ENCODE data around the gene ELMO1. TPM values are rescaled to one million over a fixed set of nuclear protein-coding genes. Genes with fewer than 3 reads are reported as not detected.

The ELMO1 gene
- polyA plus RNA-seq, 2 of the 4 experiments (the other 2 are of a cell fraction), result 2.3 to 6.1 TPM

DNA sequence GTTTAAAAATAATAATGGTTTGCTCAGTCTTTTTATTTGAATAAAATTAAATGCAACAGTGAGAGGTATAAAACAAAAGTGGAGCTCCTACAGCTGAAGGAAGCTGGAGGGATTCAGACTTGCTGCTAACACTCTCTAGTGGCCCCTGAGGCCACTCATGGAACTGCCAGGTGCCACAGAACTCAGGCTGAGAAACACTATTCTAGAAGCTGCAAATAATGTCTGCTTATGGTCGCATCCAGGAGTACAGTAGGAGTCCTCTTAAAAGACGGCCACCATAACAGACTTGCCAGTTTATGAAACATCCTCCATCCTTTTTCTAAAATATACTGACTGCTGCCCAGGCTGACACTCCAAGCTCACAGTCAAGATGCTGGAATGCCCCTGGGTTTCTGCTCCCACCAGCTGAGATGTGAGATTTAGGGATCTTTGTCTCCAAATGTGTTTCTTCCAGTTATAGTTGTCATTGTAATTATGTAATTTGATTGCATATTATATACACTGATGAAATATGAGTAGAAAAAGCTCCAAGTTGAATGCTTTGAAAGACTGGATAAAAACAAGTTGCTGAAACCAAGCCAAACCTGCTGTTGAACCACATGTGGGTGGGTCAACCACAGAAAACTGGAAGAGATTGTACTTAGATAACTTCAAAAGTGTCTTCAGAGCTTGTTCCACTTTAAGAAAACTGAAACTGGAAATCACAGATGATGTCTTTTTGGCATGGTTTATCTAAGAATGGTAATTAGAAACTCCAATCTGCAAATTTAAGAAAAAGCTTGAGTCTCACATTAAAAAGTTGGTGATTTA, 510.7 kb downstream of the ELMO1 start:
- Histone ChIP-seq H3K4me2 (no peak overlapping the region), H3K4me1 (no peaks in the 10 kb centered on the region), H3K4me3 (no peak overlapping the region), H3K9me3 (peaks cover 47% of the 10 kb centered on the region), H3K27ac (no peak overlapping the region)
- TF ChIP-seq MAFK (IDR thresholded peaks at IDR 0.05; ENCODE audit: partially characterized antibody) (no peak), JUNB (IDR thresholded peaks at IDR 0.05) (no peak), ZSCAN20 (CRISPR knock-in tag; IDR thresholded peaks at IDR 0.05) (no peak), FOSB (CRISPR knock-in tag; IDR thresholded peaks at IDR 0.05) (no peak), TFCP2L1 (CRISPR knock-in tag; IDR thresholded peaks at IDR 0.05) (no peak), RAD21 (conservative IDR thresholded peaks at IDR 0.05 in 1 of 2, IDR thresholded peaks at IDR 0.05 in 1 of 2) (no peak), ATOH8 (CRISPR knock-in tag; IDR thresholded peaks at IDR 0.05; ENCODE audit: low read depth) (no peak), NR3C1 (IDR thresholded peaks at IDR 0.05) (no peak), MYC (IDR thresholded peaks at IDR 0.05; ENCODE audit: borderline replicate concordance, low read length) (no peak), HOXA7 (CRISPR knock-in tag; IDR thresholded peaks at IDR 0.05) (no peak), NFE2L2 (conservative IDR thresholded peaks at IDR 0.05; ENCODE audit: low read length) (no peak), SMC3 (IDR thresholded peaks at IDR 0.05) (no peak), NPAS2 (CRISPR knock-in tag; IDR thresholded peaks at IDR 0.05; ENCODE audit: borderline replicate concordance) (no peak), RCOR1 (IDR thresholded peaks at IDR 0.05; ENCODE audit: low read depth, low read length) (no peak), BCL3 (IDR thresholded peaks at IDR 0.05) (no peak), EP300 (IDR thresholded peaks at IDR 0.05) (no peak), POLR2A (IDR thresholded peaks at IDR 0.05; ENCODE audit: low read length) (no peak)
- TF ChIP-seq, protein P1, sequence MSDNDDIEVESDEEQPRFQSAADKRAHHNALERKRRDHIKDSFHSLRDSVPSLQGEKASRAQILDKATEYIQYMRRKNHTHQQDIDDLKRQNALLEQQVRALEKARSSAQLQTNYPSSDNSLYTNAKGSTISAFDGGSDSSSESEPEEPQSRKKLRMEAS (IDR thresholded peaks at IDR 0.05), result no peak
- FAIRE-seq (no peak), ATAC-seq (no peak), DNase-seq (ENCODE audit: low read depth in 1 of 2, low spot score in 1 of 2) (no peak)
- 26% methylated on average over 2 of the region's 2 CpGs for WGBS (ENCODE audit: missing lambda C conversion rate)
- ChIA-PET CTCF (interaction anchor here (0.9 kb wide), 1 partner anchor 17 kb away, joined by 3 read pairs; no protein-coding TSS in a partner anchor), POLR2A (no interaction called here)

- H3K4me3 ChIP-seq, result no peak overlapping the region
- 5% methylated on average over 1 of the region's 1 CpG for WGBS (ENCODE audit: missing lambda C conversion rate)
- ChIA-PET CTCF (interaction anchor here (0.9 to 1.4 kb wide), 2 partner anchors 21 to 36 kb away, joined by 3 to 5 read pairs; no protein-coding TSS in a partner anchor), POLR2A (no interaction called here)
- DNase-seq (ENCODE audit: low read depth in 1 of 2, low spot score in 1 of 2) (no peak), ATAC-seq (no peak), FAIRE-seq (no peak)
- no peak for TF ChIP-seq JUN (IDR thresholded peaks at IDR 0.05)
- TF ChIP-seq MYC (IDR thresholded peaks at IDR 0.05; ENCODE audit: borderline replicate concordance, low read length), result no peak
- TF ChIP-seq, protein P1 (IDR thresholded peaks at IDR 0.05), result no peak
- TF ChIP-seq TFCP2L1 (CRISPR knock-in tag; IDR thresholded peaks at IDR 0.05), result no peak
- H3K4me1 ChIP-seq, result no peaks in the 10 kb centered on the region
- H3K4me2 ChIP-seq, result no peak overlapping the region
- H3K27ac ChIP-seq, result no peak overlapping the region
- peaks cover 15% of the 10 kb centered on the region for H3K9me3 ChIP-seq
These were observed 516.8 kb downstream of the ELMO1 start for GRCh38 chr7:36931892-36932291.

GRCh38 chr7:36929791-36930190, 518.9 kb downstream of the ELMO1 start:
- CTCF ChIA-PET, result interaction anchor here (1.0 to 2.2 kb wide), 3 partner anchors 11 to 442 kb away, joined by 3 to 5 read pairs (median 4); no protein-coding TSS in a partner anchor
- no peak overlapping the region for H3K4me2 ChIP-seq
- no peak for ATAC-seq
- 0 out of 3 replicates have a peak, but pooled peaks cover under 1% of the 10 kb centered on the region for H3K9me3 ChIP-seq
- DNase-seq (ENCODE audit: low read depth in 1 of 2, low spot score in 1 of 2), result no peak
- FAIRE-seq, result no peak
- H3K4me3 ChIP-seq, result no peak overlapping the region
- WGBS (ENCODE audit: missing lambda C conversion rate), result 49% methylated on average over 4 of the region's 4 CpGs
- H3K4me1 ChIP-seq, result no peaks in the 10 kb centered on the region
- H3K27ac ChIP-seq, result no peak overlapping the region
- POLR2A ChIA-PET, result no interaction called here
- TF ChIP-seq EP300 (IDR thresholded peaks at IDR 0.05) (no peak), NR3C1 (IDR thresholded peaks at IDR 0.05) (no peak), USF2 (IDR thresholded peaks at IDR 0.05) (no peak), MAFK (IDR thresholded peaks at IDR 0.05; ENCODE audit: partially characterized antibody) (no peak), FOXS1 (CRISPR knock-in tag; IDR thresholded peaks at IDR 0.05) (no peak), CHD2 (IDR thresholded peaks at IDR 0.05; ENCODE audit: low read length, partially characterized antibody) (no peak), JUNB (IDR thresholded peaks at IDR 0.05) (no peak), ELK1 (IDR thresholded peaks at IDR 0.05; ENCODE audit: low read depth, low read length) (no peak), POLR2AphosphoS2 (conservative IDR thresholded peaks at IDR 0.05; ENCODE audit: low read length) (no peak), EHF (CRISPR knock-in tag; IDR thresholded peaks at IDR 0.05) (no peak), CBX2 (IDR thresholded peaks at IDR 0.05; ENCODE audit: borderline replicate concordance, low read depth) (no peak), GATA3 (IDR thresholded peaks at IDR 0.05; ENCODE audit: borderline replicate concordance) (no peak), ESRRA (IDR thresholded peaks at IDR 0.05; ENCODE audit: borderline replicate concordance, low read length) (no peak), SMC3 (IDR thresholded peaks at IDR 0.05) (no peak), FOSB (CRISPR knock-in tag; IDR thresholded peaks at IDR 0.05) (no peak), KDM5A (IDR thresholded peaks at IDR 0.05) (no peak), ZFP36 (IDR thresholded peaks at IDR 0.05; ENCODE audit: borderline replicate concordance, partially characterized antibody) (no peak)

All from A549 (cell line).